ENCODE data around the gene HS6ST3.

HS6ST3 gene

GRCh38 chr13:96860882-96861281, 771.0 kb downstream of the HS6ST3 start:
- DNase-seq: no peak

GRCh38 chr13:96862093-96862492, 772.2 kb downstream of the HS6ST3 start:
- no peak for DNase-seq

GRCh38 chr13:96862999-96863398, 773.1 kb downstream of the HS6ST3 start:
- no peak for DNase-seq

GRCh38 chr13:96871469-96871868, 781.6 kb downstream of the HS6ST3 start:
- no peak for DNase-seq

GRCh38 chr13:96880419-96880818, 790.5 kb downstream of the HS6ST3 start:
- DNase-seq: no peak
